Uterus (tissue), 2 donors: ENCODE measurements around the gene ATP1A1.

ENCODE experiments used
- CTCF ChIP-seq, 4 experiments: fragments of 200-600 bp in 2 of 4; fragments of 450-650 bp in 2 of 4; sonication (generic) in 2 of 4; IDR thresholded peaks; one replicate each; pipeline ENCODE4 v1.5.1; 2016 to 2019; ENCODE audit warnings: antibody characterized with exemption in 4 of 4, mild to moderate bottlenecking in 2 of 4, moderate library complexity in 1 of 4
- POLR2A ChIP-seq, 2 donors: fragments of 450-650 bp; IDR thresholded peaks; one replicate each; pipeline ENCODE4 v1.6.1; 2016; ENCODE audit warnings: antibody characterized with exemption in 2 of 2, mild to moderate bottlenecking in 1 of 2, moderate library complexity in 1 of 2

- TF ChIP-seq CTCF (IDR thresholded peaks at IDR 0.05) (no peak), POLR2A (IDR thresholded peaks at IDR 0.05) (no peak)
Measured at GRCh38 chr1:116434849-116435248, 61.8 kb downstream of the ATP1A1 start.
